Tibial artery (tissue), 4 donors: Measurements from ENCODE around the gene ANGPTL2.

Source experiments
- DNase-seq, 2 donors: peaks; one replicate each; pipeline ENCODE4 v3.0.0-alpha.2; 2019
- H3K27ac ChIP-seq, 2 donors: fragments of 200-600 bp; sonication (generic) in 1 of 2; 1 replicate in 1 of 2; 2 replicates in 1 of 2; pipeline ENCODE4 v1.5.1; 2018 to 2019; ENCODE audit warnings: mild to moderate bottlenecking in 1 of 2
- H3K27me3 ChIP-seq, 2 donors: fragments of 200-600 bp; sonication (generic) in 1 of 2; one replicate each; pipeline versions ENCODE4 v1.5.1 to v1.6.0; 2016 to 2019
- H3K36me3 ChIP-seq, 3 donors: fragments of 200-600 bp; sonication (generic) in 2 of 3; one replicate each; pipeline ENCODE4 v1.5.1; 2016 to 2019; ENCODE audit warnings: mild to moderate bottlenecking in 2 of 3
- H3K4me1 ChIP-seq, 4 donors: fragments of 200-600 bp; sonication (generic) in 2 of 4; 1 replicate in 3 of 4; 2 replicates in 1 of 4; pipeline ENCODE4 v1.5.1; 2016 to 2019
- H3K4me3 ChIP-seq, 2 donors: fragments of 200-600 bp; sonication (generic) in 1 of 2; 1 replicate in 1 of 2; 2 replicates in 1 of 2; pipeline ENCODE4 v1.5.1; 2018 to 2019; ENCODE audit warnings: mild to moderate bottlenecking in 2 of 2
- H3K9me3 ChIP-seq, 3 donors: fragments of 200-600 bp; sonication (generic) in 1 of 3; one replicate each; pipeline ENCODE4 v1.5.1; 2016 to 2019
- intact Hi-C: fragments of 100-400 bp; cut with DNase I; formaldehyde crosslinking; loops from one replicate; pipeline ENCODE4 v1.15.0; 2023; ENCODE audit warnings: low total_unique reads
- TF ChIP-seq, protein P1 (sequence below), 2 experiments: fragments of 200-600 bp in 1 of 2; fragments of 450-650 bp in 1 of 2; IDR thresholded peaks; one replicate each; pipeline ENCODE4 v1.5.1; 2017 to 2019; ENCODE audit warnings: antibody characterized with exemption in 2 of 2, mild to moderate bottlenecking in 1 of 2, moderate library complexity in 1 of 2

Gene ANGPTL2

DNA sequence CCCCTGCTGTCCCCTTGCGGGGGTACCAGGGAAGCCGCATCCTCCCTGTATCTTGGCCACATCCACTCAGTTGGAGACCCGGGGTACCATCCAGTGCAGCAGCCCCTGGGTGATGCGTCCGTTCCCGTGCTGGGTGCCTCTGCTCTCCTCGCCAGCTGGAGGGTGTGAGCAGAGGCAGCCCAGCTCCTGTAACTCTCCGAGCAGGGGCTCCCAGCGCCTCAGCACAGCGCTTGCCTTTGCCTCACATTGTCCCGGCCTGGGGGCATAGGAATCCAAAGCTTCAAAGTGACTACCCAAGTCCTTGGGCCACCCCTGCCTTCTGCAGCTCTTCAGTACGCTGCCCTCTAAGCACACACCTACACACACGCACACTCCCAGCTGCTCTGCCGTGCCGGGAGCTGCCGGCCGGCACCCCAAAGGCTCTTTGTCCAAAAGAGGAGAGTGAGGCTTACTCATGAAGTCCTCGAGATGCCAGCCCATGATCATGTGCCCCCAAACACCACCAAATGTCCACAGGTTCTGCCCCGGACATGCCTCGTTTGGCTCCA lies 733 bp downstream of the ANGPTL2 start:
- DNase-seq, result no peak
- Histone ChIP-seq H3K36me3 (peaks cover 0 to 5% (median 0%) of the 10 kb centered on the region in 3 donors), H3K4me1 (peaks cover 0 to 51% (median 28%) of the 10 kb centered on the region in 4 donors), H3K4me3 (peak overlapping the region; percentile 53 to 75), H3K27ac (peak overlapping the region; percentile 88 to 91), H3K27me3 (no peaks in the 10 kb centered on the region), H3K9me3 (no peaks in the 10 kb centered on the region)
- TF ChIP-seq, protein P1, sequence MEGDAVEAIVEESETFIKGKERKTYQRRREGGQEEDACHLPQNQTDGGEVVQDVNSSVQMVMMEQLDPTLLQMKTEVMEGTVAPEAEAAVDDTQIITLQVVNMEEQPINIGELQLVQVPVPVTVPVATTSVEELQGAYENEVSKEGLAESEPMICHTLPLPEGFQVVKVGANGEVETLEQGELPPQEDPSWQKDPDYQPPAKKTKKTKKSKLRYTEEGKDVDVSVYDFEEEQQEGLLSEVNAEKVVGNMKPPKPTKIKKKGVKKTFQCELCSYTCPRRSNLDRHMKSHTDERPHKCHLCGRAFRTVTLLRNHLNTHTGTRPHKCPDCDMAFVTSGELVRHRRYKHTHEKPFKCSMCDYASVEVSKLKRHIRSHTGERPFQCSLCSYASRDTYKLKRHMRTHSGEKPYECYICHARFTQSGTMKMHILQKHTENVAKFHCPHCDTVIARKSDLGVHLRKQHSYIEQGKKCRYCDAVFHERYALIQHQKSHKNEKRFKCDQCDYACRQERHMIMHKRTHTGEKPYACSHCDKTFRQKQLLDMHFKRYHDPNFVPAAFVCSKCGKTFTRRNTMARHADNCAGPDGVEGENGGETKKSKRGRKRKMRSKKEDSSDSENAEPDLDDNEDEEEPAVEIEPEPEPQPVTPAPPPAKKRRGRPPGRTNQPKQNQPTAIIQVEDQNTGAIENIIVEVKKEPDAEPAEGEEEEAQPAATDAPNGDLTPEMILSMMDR (IDR thresholded peaks at IDR 0.05), result no peak
- intact Hi-C loops, result no loop called here

DNA sequence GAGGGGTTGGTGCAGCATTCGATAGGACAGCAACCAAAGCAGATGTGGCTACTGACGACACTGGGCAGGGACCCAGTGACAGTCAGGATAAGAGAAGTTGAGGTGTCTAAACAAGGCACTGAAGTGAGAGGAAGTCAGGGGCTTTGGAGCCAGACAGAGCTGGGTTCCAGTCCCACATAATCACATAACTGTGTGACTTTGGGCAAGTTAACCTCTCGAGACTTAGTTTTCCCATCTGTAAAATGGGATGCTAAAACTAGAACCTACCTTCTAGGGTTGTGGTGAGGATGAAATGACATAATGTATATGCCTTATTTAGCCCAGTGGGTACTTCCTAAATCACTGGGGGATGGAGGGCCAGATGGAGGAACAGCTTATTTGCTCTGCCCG lies 3.1 kb downstream of the ANGPTL2 start:
- no peak overlapping the region for H3K27ac ChIP-seq
- DNase-seq, result no peak
- intact Hi-C loops, result loop anchor here (5.0 kb wide), 1 partner anchor 73 kb away; no protein-coding TSS in a partner anchor
- peaks cover 0 to 60% (median 26%) of the 10 kb centered on the region in 4 donors for H3K4me1 ChIP-seq
- H3K9me3 ChIP-seq, result no peaks in the 10 kb centered on the region
- TF ChIP-seq, protein P1 (IDR thresholded peaks at IDR 0.05), result no peak
- H3K27me3 ChIP-seq, result no peaks in the 10 kb centered on the region
- no peak overlapping the region for H3K4me3 ChIP-seq
- H3K36me3 ChIP-seq, result peaks cover 0 to 5% (median 0%) of the 10 kb centered on the region in 3 donors

DNA sequence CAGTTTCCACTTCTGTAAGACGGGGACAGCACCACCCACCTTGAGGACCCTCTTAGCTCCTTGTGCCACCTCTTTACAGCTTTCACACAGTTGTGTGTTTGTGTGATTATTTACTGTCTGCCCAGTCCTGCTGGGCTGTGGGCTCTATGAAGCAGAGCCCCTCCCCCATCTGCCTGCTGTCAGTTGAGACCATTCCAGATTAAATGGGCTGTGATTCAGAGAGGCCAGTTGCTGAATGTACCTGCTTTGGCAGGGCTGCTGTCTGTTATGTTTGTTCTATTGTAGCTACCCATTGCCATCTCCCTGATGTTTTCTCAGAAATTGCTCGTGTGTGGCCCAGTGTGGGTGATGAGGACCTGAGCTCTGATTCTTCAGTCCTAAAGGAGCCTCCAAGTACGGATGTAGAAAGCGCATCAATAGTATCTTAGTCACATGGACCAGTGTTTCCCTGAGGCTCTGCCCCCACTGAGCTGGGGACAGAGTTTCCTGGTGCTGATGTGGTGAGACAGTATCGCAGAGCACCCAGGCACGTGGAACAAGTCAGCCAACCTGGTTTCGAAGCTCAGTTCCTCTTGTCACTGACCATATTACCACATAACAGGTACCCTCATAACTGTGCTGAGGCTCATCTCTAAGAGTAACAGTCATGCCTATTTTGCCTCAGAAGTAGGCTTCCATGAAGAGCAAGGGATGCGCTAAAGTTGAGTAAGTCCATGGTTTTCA lies 3.7 kb downstream of the ANGPTL2 start:
- Histone ChIP-seq H3K4me3 (no peak overlapping the region), H3K27ac (no peak overlapping the region), H3K9me3 (no peaks in the 10 kb centered on the region)

DNA sequence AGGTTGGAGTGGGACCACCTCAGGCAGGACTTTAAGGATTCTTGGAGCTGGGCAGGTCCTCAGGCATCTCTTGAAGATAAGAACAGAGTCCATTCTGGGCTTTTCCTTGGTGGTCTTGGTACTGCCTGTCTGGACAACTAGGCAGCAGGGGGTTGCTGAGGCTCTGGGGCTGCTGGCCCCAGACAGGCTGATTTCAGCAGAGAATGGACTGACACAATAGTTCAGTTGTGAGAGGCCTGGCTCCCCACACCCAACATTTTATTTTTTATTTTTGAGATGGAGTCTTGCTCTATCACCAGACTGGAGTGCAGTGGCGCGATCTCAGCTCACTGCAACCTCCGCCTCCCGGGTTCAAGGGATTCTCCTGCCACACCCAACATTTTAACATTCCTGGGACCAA lies 4.6 kb downstream of the ANGPTL2 start:
- TF ChIP-seq, protein P1 (IDR thresholded peaks at IDR 0.05), result no peak

More for the DNA sequence above, 3.7 kb downstream of the ANGPTL2 start:
- peak in 1 of 2 donors; percentile 17 for DNase-seq
- H3K36me3 ChIP-seq, result peaks cover 0 to 5% (median 0%) of the 10 kb centered on the region in 3 donors
- no peaks in the 10 kb centered on the region for H3K27me3 ChIP-seq
- intact Hi-C loops, result loop anchor here (5.0 kb wide), 1 partner anchor 74 kb away; no protein-coding TSS in a partner anchor
- TF ChIP-seq, protein P1 (IDR thresholded peaks at IDR 0.05), result no peak
- peaks cover 0 to 60% (median 27%) of the 10 kb centered on the region in 4 donors for H3K4me1 ChIP-seq

DNA sequence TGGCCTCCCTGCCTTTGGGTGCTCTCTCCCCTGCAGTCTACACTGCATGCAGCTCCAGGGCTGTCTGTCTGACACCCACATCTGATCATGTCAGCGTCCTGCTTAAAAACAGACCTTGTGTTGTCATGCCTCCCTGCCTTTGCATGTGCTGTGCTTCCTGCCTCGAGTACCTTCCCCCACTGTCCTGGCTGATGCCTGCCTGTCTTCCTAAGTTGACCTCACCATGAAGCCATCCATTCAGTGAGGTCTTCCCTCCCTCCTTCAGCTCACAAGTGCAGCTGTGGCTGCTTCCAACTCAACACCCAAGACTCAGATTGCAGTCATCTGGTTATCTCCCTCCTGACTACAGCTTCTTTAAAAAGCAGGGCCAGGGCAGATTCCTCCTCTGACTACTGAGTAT lies 5.5 kb downstream of the ANGPTL2 start:
- intact Hi-C loops, result loop anchor here (5.0 kb wide), 1 partner anchor 75 kb away; no protein-coding TSS in a partner anchor
- Histone ChIP-seq H3K4me3 (no peak overlapping the region), H3K4me1 (peaks cover 0 to 64% (median 24%) of the 10 kb centered on the region in 4 donors), H3K27ac (no peak overlapping the region), H3K27me3 (no peaks in the 10 kb centered on the region), H3K9me3 (no peaks in the 10 kb centered on the region), H3K36me3 (peaks cover 0 to 5% (median 0%) of the 10 kb centered on the region in 3 donors)
- TF ChIP-seq, protein P1 (IDR thresholded peaks at IDR 0.05), result no peak
- DNase-seq, result no peak

More for the DNA sequence above, 4.6 kb downstream of the ANGPTL2 start:
- no peak overlapping the region for H3K27ac ChIP-seq
- peaks cover 0 to 5% (median 0%) of the 10 kb centered on the region in 3 donors for H3K36me3 ChIP-seq
- intact Hi-C loops, result loop anchor here (5.0 kb wide), 1 partner anchor 74 kb away; no protein-coding TSS in a partner anchor
- no peak overlapping the region for H3K4me3 ChIP-seq
- no peaks in the 10 kb centered on the region for H3K9me3 ChIP-seq
- no peaks in the 10 kb centered on the region for H3K27me3 ChIP-seq
- no peak for DNase-seq
- peaks cover 0 to 61% (median 24%) of the 10 kb centered on the region in 4 donors for H3K4me1 ChIP-seq
